COLO829 (cell line): ENCODE measurements around the gene PCBP1.
"Not testable (repeated sequence)": the region's sequence is repeated elsewhere in the genome, so short reads cannot be mapped to it uniquely, and the experiment has no call there.

Experiments used
- DNase-seq: peaks from one replicate; pipeline ENCODE4 v3.0.0; 2012; ENCODE audit warnings: low spot score

Gene PCBP1

DNA sequence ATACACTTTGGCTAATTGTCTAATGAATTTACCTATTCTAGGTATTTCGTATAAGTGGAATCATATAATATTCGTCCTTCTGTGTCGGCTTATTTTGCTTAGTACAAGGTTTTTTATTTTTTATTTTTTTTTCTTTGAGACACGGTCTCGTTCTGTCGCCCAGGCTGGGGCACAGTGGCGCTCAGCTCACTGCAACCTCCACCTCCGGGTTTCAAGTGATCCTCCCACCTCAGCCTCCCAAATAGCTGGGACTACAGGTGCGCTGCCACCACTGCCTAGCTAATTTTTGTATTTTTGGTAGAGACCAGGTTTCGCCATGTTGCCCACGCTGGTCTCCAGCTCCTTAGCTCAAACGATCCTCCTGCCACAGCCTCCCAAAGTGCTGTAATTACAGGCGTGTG lies 38.2 kb downstream of the PCBP1 start:
- DNase-seq = no peak

DNA sequence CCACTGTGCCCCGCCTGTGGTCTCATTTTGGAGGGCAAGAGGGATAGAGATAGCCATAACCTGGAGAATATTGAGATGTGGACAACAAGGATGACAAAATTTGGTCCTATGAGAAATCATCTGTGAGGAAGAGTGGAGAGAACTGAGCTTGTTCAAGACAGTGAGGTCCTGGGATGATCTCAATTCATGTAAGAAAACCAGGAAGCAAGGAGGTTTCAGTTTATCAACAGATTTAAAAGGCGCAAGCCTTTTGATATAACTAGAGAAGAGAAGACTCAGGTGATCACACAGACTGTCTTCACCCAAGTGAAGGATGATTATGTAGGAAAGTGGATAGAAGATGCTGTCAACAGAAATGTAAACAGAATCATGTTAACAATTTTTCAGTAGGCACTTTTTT lies 39.1 kb downstream of the PCBP1 start:
- DNase-seq = no peak

DNA sequence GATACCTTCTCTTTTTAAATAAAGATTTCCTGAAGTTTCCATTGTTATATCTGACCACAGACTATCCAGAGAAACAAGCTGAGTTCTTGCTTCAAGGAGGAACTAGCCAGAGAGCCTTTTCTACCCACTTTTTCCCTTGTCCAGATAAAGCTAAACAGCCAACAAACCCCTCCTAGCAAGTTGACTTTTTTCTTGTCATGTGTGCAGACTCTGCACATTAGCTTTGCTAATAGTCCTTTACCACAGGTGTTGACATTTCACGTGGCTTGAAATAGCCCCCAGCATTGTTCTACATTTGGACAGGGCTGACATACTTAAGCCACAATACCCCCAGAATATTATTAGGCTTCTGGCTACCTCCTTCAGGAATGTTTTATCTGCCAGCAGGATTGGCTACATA lies 40.7 kb downstream of the PCBP1 start:
- DNase-seq = no peak

DNA sequence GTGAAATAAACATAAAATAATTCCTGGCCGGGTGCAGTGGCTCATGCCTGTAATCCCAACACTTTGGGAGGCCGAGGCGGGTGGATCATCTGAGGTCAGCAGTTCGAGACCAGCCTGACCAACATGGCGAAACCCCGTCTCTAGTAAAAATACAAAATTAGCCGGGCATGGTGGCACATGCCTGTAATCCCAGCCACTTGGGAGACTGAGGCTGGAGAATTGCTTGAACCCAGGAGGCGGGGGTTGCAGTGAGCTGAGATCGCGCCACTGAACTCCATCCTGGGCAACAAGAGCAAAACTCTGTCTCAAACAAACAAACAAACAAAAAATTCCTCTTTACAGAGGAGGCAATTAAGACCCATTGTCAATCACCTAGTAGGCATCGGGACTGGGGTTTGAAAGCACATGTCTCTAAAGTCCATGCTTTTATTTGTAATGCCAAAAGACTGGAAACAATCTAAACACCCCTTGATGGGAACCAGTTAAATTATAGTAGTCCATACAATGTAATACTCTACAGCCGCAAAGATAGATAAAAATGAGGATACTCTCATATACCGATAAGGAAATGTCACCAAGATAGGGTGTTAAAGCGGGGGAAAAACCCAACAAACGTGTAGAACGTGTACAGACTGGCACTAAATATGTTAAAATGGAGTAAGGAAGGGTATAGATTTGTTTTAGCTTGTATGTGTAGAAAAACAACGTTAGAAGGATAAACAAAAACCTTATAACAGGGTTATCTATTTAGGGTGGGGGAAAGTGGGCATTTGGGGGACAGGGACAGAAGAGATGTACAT lies 44.3 kb downstream of the PCBP1 start:
- not testable (repeated sequence) for DNase-seq

DNA sequence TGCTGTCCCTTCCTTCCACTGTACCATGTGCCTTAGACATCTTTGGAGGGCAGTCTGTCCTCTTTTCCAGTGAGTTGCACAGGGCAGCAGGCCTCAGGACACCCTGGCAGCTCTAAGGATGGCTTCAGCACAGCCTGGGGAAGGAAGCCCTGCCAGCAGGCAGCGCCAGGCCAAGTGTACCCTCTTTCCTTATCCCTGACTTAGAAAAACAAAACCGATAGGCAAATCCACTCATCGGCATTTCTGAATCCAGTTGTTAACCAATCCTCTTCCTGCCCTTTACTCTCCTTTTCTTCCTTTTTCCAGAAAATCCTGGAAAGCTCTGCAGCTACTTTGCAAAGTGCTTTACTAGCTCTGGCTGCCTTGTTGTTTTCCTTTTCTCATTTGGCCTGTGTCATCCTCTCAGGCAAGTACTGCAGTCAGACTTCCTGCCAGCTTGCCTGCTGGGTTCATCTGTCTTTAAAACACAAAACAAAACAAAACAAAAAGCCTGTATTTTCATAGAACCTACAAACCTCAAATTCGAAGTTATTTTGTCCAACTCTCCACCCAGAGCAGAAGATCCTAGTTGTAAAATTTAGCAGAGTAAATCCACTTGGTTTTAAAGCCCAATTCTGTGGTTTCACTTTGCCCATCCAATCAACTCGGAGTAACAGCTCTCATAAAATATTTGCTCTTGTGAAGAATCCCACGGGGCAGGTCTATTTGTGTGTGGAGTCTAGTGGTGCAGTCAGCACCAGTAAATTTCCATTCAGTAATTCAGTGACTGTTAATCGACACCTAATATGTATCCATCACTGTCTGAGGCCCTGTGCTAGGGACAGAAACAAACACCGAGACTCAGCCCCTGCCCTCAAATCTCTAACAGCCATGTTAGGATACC lies 45.2 kb downstream of the PCBP1 start:
- peak; percentile 32 for DNase-seq

DNA sequence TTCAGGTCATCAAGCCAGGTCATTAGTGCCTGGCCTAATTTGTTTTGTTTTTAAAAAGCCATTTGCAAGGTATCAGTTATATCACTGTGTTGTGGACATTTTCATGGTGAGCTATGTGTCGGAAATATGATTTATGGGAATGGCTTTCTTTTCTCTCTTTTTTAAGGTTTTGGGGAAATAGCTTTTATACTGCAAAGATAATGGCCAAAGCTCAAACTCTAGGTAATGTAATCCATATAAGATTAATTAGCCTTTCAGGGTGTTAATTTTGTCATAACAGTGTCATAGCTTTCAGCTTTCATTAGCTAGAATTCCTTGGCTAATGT lies 45.8 kb downstream of the PCBP1 start:
- no peak for DNase-seq

DNA sequence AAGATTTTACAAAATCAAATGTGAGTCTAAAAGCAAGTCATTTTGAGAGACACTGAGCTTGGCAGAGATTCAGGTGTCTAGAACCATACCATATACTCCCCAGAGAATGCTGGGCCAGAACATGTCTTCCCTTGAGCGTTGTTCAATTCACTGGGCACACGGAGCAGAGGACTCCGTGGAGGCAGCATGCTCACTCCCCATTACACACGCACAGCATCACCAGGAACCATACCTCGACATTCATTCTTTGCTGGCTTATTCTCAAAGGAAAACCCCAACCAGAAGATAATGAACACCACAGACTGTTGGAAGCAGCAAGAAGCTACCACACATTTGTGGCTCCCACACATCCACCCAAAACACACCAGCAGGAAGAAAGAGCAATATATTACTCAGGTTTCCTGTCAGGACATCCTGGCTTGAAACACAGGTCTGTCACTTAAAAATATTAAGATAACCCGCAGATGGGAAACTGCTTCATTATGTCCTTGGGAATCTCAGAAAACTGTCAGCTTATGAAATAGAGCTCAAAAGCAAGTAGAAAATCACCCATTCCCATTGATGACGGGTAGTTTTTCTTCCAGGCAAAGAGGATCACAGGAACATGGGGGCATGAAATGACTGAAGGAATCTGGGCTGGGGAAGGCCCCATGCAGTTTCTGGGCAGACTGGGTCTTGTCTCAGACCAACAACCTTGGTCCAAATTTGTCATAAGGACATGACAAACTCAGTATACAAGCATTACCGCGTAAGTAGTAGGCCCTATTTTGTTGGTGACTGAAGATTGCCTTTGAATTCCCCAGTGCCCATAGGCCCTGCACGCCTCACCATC lies 46.4 kb downstream of the PCBP1 start:
- DNase-seq = no peak

DNA sequence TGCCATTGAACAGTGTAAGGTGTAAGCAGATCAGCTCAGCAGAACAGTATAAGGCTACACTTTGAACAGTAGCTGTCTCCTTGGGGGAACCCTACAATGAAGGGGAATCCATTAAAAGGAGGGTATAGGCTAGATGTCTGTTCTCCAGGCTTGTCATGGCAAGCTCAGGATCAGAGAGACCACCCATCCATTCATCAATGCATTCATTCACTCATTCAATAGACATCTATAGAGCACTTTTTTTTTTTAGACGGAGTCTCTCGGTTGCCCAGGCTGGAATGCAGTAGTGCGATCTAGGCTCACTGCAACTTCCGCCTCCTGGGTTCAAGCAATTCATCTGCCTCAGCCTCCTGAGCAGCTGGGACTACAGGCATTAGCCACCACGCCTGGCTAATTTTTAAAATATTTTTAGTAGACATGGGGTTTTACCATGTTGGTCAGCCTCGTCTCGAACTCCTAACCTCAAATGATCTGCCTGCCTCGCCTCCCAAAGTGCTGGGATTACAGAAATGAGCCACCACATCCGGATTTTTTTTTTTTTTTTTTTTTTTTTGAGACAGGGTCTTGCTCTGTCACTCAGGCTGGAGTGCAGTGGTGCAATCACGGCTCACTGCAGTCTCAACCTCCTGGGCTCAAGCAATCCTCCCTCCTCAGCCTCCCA lies 47.2 kb downstream of the PCBP1 start:
- DNase-seq = not testable (repeated sequence)
